Endothelial cell of umbilical vein (primary cell): ENCODE data around the gene CCR7. TPM values are rescaled to one million over a fixed set of nuclear protein-coding genes. Genes with fewer than 3 reads are reported as not detected.

Source experiments
- BruUV-seq: library from RNA; stranded (reverse); fragments of 400-500 nt; replicated peaks from 2 replicates; lab custom pipeline; 2021; lab: Mats Ljungman, UMichigan
- CTCF ChIA-PET: fragments of 300-600, 350-600 bp; sonication (Branson Sonifier 250); formaldehyde crosslinking; loops from one replicate; lab custom pipeline; 2021; ENCODE audit warnings: antibody characterized with exemption, inconsistent platforms; lab: Charles Lee
- POLR2A ChIA-PET: fragments of 300-600, 350-600 bp; sonication (Branson Sonifier 250); formaldehyde crosslinking; loops from one replicate; lab custom pipeline; 2021; ENCODE audit warnings: antibody characterized with exemption, inconsistent platforms; lab: Charles Lee
- DNase-seq: peaks from one replicate; pipeline ENCODE4 v3.0.0-alpha.2; 2011; ENCODE audit warnings: low read depth, low spot score
- FAIRE-seq: peaks from 2 replicates; lab custom pipeline; 2011; peaks lifted over from hg19 to GRCh38; lab: Jason Lieb, UNC
- H2AFZ ChIP-seq: 2 replicates; pipeline ENCODE4 v1.6.0; 2012; ENCODE audit warnings: low read depth, low read length, control low read depth, inconsistent platforms
- H3K27ac ChIP-seq: 2 replicates; pipeline ENCODE4 v1.5.1; 2011; ENCODE audit warnings: low read depth, mild to moderate bottlenecking, control low read depth, low read length, moderate library complexity; ENCODE audit not compliant: insufficient read depth
- H3K27me3 ChIP-seq, 2 experiments: 2 replicates each; pipeline versions ENCODE4 v1.6.0 to v1.6.1; 2011; ENCODE audit warnings: low read length in 2 of 2, mixed read lengths in 1 of 2; ENCODE audit not compliant: control insufficient read depth in 2 of 2, insufficient read depth in 2 of 2
- H3K36me3 ChIP-seq, 2 experiments: 2 replicates in 1 of 2; 3 replicates in 1 of 2; pipeline ENCODE4 v1.5.1; 2011; ENCODE audit warnings: low read length in 2 of 2, mild to moderate bottlenecking in 1 of 2, moderate library complexity in 1 of 2; ENCODE audit not compliant: control insufficient read depth in 2 of 2, insufficient read depth in 2 of 2; ENCODE audit errors: extremely low read depth in 1 of 2
- H3K4me1 ChIP-seq: 3 replicates; pipeline ENCODE4 v1.5.1; 2011; ENCODE audit warnings: mild to moderate bottlenecking, low read length; ENCODE audit not compliant: control insufficient read depth, insufficient read depth; ENCODE audit errors: extremely low read depth
- H3K4me2 ChIP-seq: 2 replicates; pipeline ENCODE4 v1.6.1; 2011; ENCODE audit warnings: low read length, control low read depth, mixed read lengths; ENCODE audit not compliant: insufficient read depth
- H3K4me3 ChIP-seq, 3 experiments: fragments of 200-600 bp in 1 of 3; sonication (generic), shearing (Covaris generic) in 1 of 3; replicated peaks in 1 of 3; 2 replicates each; pipeline ENCODE4 v1.5.1; 2011 to 2016; ENCODE audit warnings: control low read depth in 3 of 3, low read length in 3 of 3, mild to moderate bottlenecking in 2 of 3, inconsistent platforms in 1 of 3, low read depth in 1 of 3, moderate library complexity in 1 of 3; ENCODE audit not compliant: insufficient read depth in 1 of 3
- H3K79me2 ChIP-seq: 2 replicates; pipeline ENCODE4 v1.6.0; 2012; ENCODE audit warnings: low read length, inconsistent platforms; ENCODE audit not compliant: control insufficient read depth, insufficient read depth
- H3K9ac ChIP-seq: replicated peaks from 2 replicates; pipeline ENCODE3; 2011; ENCODE audit warnings: low read length, control low read depth; ENCODE audit not compliant: insufficient read depth; ENCODE audit errors: extremely low read depth
- H3K9me1 ChIP-seq: replicated peaks from 3 replicates; pipeline ENCODE4 v1.6.0; 2011; ENCODE audit warnings: mild to moderate bottlenecking, low read length; ENCODE audit not compliant: control insufficient read depth, insufficient read depth; ENCODE audit errors: extremely low read depth
- H3K9me3 ChIP-seq: replicated peaks from 2 replicates; pipeline ENCODE4 v1.5.1; 2012; ENCODE audit warnings: low read length, inconsistent platforms; ENCODE audit not compliant: control insufficient read depth, insufficient read depth
- H4K20me1 ChIP-seq: replicated peaks from 2 replicates; pipeline ENCODE3; 2011; ENCODE audit warnings: mild to moderate bottlenecking, low read length; ENCODE audit not compliant: control insufficient read depth, insufficient read depth; ENCODE audit errors: extremely low read depth
- EZH2 ChIP-seq: IDR thresholded peaks from 2 replicates; pipeline ENCODE4 v1.6.1; 2012; ENCODE audit warnings: borderline replicate concordance, low read depth, mild to moderate bottlenecking, moderate library complexity, low read length, inconsistent platforms; ENCODE audit not compliant: severe bottlenecking
- JUN ChIP-seq: IDR thresholded peaks from 2 replicates; pipeline ENCODE4 v1.6.1; 2011; ENCODE audit warnings: borderline replicate concordance, low read depth; ENCODE audit not compliant: insufficient read length, insufficient read depth
- MAX ChIP-seq: IDR thresholded peaks from 2 replicates; pipeline ENCODE4 v1.6.1; 2011; ENCODE audit not compliant: insufficient read depth, insufficient read length
- MYC ChIP-seq: IDR thresholded peaks from one replicate; pipeline ENCODE4 v1.6.1; 2011; ENCODE audit warnings: mild to moderate bottlenecking, low read depth, low read length
- POLR2AphosphoS5 ChIP-seq: IDR thresholded peaks from 2 replicates; pipeline ENCODE4 v1.6.1; 2012; ENCODE audit warnings: low read depth, mild to moderate bottlenecking, control low read depth, low read length, moderate library complexity; ENCODE audit not compliant: insufficient read depth
- dilution Hi-C: fragments of 300-500 bp; cut with MboI; formaldehyde crosslinking; loops from one replicate; pipeline ENCODE4 v1.15.0; 2019; ENCODE audit warnings: low sequenced_read_pairs; ENCODE audit not compliant: extremely low pct_ligation_motif_present
- intact Hi-C: fragments of 100-400 bp; cut with micrococcal nuclease; formaldehyde crosslinking; loops from one replicate; pipeline ENCODE4 v1.10.0; 2022
- polyA plus RNA-seq, 4 experiments: library from polyadenylated mRNA; depleted of rRNA in 3 of 4; stranded (reverse) in 3 of 4; unstranded in 1 of 4; fragments of >200 nt; gene quantifications; 2 replicates each; pipeline versions ENCODE4 v1.2.1 to v1.2.3, GENCODE V29; 2011 to 2012; ENCODE audit warnings: missing spikeins in 1 of 4
- total RNA-seq: library from RNA; stranded (reverse); gene quantifications from 2 replicates; pipeline ENCODE4 v1.2.3, GENCODE V29; 2021
- TF ChIP-seq, protein P1 (sequence below), 2 donors: IDR thresholded peaks; 1 replicate in 1 of 2; 2 replicates in 1 of 2; pipeline ENCODE4 v1.5.1; 2011; ENCODE audit warnings: low read length in 2 of 2, mild to moderate bottlenecking in 2 of 2, moderate library complexity in 2 of 2, control low read depth in 1 of 2, inconsistent platforms in 1 of 2, low read depth in 1 of 2; ENCODE audit not compliant: insufficient read depth in 1 of 2; ENCODE audit errors: extremely low read depth in 1 of 2

The CCR7 gene
- total and polyA plus RNA-seq, 2 donors (not counting 3 experiments of a cell fraction or from before 2014, with no cell fraction given), result 0.18 TPM; not detected in 1

DNA sequence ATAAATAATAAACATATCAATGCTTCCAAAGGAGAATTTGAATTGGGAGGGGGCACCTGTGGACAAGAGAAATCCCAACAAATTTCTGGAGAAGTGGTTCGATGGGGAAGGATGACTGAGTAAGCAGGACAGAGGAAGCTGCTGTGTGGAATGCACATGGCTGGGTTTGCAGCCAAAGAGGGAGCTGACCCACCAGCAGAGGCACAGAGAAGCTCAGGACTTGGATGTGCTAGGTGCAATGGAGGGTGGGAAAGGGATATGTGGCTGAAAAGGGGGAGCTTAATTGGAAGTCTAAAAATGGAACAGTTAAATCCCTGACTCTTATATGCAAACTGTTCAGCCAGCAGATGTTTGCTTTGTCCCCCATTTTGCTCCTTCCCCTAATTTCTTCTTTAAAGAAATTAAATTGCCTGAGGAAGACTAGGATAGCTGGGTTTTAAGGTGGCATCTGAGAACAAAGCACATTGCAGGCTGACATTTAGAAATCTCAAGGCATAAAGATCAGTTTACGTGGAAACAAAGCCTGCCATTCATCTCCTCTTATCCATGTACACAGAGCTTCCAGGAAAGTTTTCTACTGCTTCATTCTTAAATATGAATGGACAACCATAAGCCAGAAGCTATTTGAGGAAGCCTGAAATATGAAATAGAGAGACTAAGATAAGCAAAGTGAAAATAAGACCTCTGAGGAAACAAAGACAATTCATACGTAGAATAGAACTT lies 40.9 kb downstream of the CCR7 start:
- Histone ChIP-seq H3K27ac (no peak overlapping the region), H3K36me3 (no peaks in the 10 kb centered on the region), H3K27me3 (peaks cover 35 to 43% of the 10 kb centered on the region in 2 experiments), H3K4me3 (no peak overlapping the region), H3K9ac (no peak overlapping the region), H2AFZ (no peak overlapping the region), H3K4me1 (no peaks in the 10 kb centered on the region), H3K79me2 (no peaks in the 10 kb centered on the region), H3K4me2 (no peak overlapping the region), H3K9me3 (no peaks in the 10 kb centered on the region), H4K20me1 (no peaks in the 10 kb centered on the region), H3K9me1 (no peaks in the 10 kb centered on the region)
- no peak for DNase-seq
- ChIA-PET CTCF (interaction anchor here (0.7 to 1.4 kb wide), 6 partner anchors 9 to 222 kb away, joined by 3 to 5 read pairs (median 3); no protein-coding TSS in a partner anchor), POLR2A (no interaction called here)
- TF ChIP-seq EZH2, result no peak
- TF ChIP-seq JUN, result no peak
- TF ChIP-seq, protein P1, sequence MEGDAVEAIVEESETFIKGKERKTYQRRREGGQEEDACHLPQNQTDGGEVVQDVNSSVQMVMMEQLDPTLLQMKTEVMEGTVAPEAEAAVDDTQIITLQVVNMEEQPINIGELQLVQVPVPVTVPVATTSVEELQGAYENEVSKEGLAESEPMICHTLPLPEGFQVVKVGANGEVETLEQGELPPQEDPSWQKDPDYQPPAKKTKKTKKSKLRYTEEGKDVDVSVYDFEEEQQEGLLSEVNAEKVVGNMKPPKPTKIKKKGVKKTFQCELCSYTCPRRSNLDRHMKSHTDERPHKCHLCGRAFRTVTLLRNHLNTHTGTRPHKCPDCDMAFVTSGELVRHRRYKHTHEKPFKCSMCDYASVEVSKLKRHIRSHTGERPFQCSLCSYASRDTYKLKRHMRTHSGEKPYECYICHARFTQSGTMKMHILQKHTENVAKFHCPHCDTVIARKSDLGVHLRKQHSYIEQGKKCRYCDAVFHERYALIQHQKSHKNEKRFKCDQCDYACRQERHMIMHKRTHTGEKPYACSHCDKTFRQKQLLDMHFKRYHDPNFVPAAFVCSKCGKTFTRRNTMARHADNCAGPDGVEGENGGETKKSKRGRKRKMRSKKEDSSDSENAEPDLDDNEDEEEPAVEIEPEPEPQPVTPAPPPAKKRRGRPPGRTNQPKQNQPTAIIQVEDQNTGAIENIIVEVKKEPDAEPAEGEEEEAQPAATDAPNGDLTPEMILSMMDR (IDR thresholded peaks at IDR 0.05; ENCODE audit: extremely low read depth in 1 of 2, insufficient read depth in 1 of 2, low read depth in 1 of 2, low read length in 2 of 2), result no peak
- TF ChIP-seq MYC, result no peak
- TF ChIP-seq MAX, result no peak
- TF ChIP-seq POLR2AphosphoS5, result no peak
- no TSS peak for BruUV-seq
- dilution Hi-C loops, result no loop called here
- intact Hi-C loops, result no loop called here
- no peak for FAIRE-seq
